Peyer's patch (tissue), 4 donors: ENCODE measurements around the gene ARPC5.

Experiments used
- POLR2A ChIP-seq, 2 donors: fragments of 450-650 bp; IDR thresholded peaks; one replicate each; pipeline ENCODE4 v1.5.1; 2017; ENCODE audit warnings: antibody characterized with exemption in 2 of 2, mild to moderate bottlenecking in 2 of 2, moderate library complexity in 2 of 2
- TF ChIP-seq, protein P1 (sequence below), 6 experiments: fragments of 450-650 bp in 4 of 6; fragments of 200-600 bp in 2 of 6; sonication (generic) in 1 of 6; IDR thresholded peaks; one replicate each; pipeline ENCODE4 v1.5.1; 2017 to 2019; ENCODE audit warnings: antibody characterized with exemption in 6 of 6, mild to moderate bottlenecking in 3 of 6, moderate library complexity in 1 of 6

- TF ChIP-seq POLR2A (IDR thresholded peaks at IDR 0.05): no peak
- TF ChIP-seq, protein P1, sequence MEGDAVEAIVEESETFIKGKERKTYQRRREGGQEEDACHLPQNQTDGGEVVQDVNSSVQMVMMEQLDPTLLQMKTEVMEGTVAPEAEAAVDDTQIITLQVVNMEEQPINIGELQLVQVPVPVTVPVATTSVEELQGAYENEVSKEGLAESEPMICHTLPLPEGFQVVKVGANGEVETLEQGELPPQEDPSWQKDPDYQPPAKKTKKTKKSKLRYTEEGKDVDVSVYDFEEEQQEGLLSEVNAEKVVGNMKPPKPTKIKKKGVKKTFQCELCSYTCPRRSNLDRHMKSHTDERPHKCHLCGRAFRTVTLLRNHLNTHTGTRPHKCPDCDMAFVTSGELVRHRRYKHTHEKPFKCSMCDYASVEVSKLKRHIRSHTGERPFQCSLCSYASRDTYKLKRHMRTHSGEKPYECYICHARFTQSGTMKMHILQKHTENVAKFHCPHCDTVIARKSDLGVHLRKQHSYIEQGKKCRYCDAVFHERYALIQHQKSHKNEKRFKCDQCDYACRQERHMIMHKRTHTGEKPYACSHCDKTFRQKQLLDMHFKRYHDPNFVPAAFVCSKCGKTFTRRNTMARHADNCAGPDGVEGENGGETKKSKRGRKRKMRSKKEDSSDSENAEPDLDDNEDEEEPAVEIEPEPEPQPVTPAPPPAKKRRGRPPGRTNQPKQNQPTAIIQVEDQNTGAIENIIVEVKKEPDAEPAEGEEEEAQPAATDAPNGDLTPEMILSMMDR (IDR thresholded peaks at IDR 0.05): no peak
These were observed 20.8 kb upstream of the ARPC5 start for GRCh38 chr1:183656355-183656754.
